Measurements from ENCODE around the gene ZNF45.
"Not testable (repeated sequence)": the region's sequence is repeated elsewhere in the genome, so short reads cannot be mapped to it uniquely, and the experiment has no call there.

ZNF45 gene

GRCh38 chr19:43910884-43911283, 24.2 kb downstream of the ZNF45 start:
- no peak for DNase-seq

- DNase-seq = no peak
Measured at GRCh38 chr19:43908659-43909058, 26.4 kb downstream of the ZNF45 start.

GRCh38 chr19:43906774-43907173, 28.3 kb downstream of the ZNF45 start:
- no peak for DNase-seq

- DNase-seq = no peak
Measured at GRCh38 chr19:43905897-43906296, 29.2 kb downstream of the ZNF45 start.

- no peak for DNase-seq
Measured at GRCh38 chr19:43902399-43902798, 32.7 kb downstream of the ZNF45 start.

GRCh38 chr19:43901395-43902390, 33.4 kb downstream of the ZNF45 start:
- peak; percentile 20 for DNase-seq

GRCh38 chr19:43895727-43896308, 39.3 kb downstream of the ZNF45 start:
- no peak for DNase-seq

GRCh38 chr19:43883864-43884263, 51.2 kb downstream of the ZNF45 start, which contains the start of gene ZNF404:
Gene ZNF404 (minus strand): TSS chr19:43883964.
- no peak for DNase-seq

- no peak for DNase-seq
Measured at GRCh38 chr19:43880483-43880882, 54.6 kb downstream of the ZNF45 start.

- DNase-seq = no peak
Measured at GRCh38 chr19:43872547-43873336, 62.3 kb downstream of the ZNF45 start.

- DNase-seq = not testable (repeated sequence)
Measured at GRCh38 chr19:43866923-43867322, 68.2 kb downstream of the ZNF45 start.

Data from DMS153 (cell line).